ENCODE data around the gene MMEL1.

The MMEL1 gene

DNA sequence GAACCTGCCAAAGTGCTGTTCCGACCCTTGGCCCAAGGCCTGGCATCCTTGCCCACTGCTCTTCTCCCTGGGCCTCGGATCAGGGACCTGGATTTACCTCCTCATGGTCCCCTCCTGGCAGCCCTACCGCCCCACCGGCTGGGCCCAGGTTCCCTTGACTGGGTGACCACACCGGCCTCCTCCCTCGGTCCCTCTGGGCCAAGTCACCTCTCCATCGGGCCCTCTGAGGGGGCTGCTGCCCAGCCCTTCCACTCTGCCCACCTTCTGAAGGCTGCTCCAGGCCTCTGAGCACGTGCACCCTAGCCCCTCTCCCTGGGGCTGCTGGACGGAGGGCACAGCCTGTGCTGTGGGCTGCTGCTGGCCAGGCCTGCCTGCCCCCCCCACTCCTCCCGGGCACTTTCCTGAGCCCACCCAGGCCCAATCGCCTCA, 9.3 kb upstream of the MMEL1 start:
- no peak for DNase-seq

DNA sequence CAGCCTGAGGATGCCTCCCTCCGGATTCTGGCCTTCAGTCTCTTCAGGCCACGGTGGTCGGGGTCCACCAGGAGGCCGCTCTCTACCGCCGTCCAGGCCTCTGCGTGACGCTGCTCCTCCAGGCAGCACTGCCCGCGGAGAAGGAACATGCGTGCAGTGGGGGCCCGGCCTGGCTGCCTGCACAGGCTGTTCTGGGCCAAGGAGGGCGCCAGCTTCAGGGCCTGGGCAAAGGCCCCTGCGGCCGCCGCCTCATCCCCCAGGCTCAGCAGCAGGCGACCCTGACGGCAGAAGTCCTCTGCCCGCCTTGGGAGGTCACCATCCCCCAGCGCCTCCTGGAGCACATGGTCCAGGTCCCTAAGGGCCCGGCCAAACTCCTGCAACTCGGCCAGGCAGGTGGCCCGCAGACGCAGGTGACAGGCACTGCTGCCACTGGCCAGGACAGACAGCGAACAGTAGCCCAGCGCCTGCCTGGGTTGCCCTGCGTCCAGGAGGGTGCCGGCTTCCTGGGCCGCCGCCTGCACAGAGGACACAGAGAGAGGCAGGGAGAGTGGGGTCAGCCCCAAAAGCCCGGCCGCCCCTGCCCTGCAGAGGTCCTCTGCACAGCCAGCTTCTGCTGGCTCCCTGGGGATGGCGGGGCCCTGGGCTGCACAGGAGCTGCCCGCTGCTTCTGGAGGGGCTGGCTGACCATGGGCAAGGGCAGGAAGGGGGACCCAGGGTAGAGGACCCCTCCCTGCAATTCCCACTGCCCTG, 8.7 kb upstream of the MMEL1 start:
- DNase-seq, result no peak

GRCh38 chr1:2640626-2641025, 7.8 kb upstream of the MMEL1 start:
- no peak for DNase-seq

DNA sequence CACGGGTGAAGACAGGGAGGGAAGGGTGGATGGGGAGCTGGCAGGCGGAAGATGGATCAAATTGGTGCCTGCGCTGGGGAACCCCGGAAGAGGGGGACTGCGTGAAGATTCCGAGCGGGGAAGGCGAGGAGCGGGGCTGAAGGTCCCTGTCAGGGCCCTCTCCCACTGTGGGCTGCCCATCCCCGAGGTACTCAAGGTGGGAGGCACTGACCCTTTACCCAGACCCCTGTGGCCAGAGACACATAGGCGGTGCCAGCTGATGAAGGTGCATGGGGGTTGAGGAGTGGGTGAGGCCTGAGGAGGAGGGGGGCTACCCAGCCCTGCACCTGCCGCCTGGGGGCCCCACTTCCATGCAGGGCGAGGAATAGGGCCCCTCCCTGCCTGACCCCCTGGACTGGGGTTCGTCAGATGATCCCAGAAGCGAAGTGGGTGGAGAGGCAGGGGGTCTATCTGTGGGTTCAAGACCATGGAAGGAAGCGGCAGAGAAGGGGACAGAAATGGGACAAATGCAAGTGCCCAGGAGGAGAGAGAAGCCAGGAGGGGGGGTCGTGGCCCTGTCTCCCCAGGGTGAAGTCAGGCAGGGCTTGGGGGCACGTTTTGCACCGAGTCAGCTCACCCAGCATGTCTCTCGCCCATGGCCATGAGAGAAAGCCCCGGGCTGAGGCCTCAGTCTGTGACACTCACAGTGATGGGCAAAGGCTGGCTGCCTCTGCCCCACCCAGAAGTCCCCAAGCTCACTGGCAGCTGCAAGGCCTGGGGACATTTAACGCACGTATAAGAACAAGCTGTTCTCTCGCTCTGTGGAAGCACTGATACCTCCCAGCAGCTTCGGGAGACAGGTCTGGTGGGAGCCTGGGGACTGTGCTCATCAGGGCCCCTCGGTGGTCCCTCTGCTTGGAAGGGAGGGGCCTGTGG, 7.0 kb upstream of the MMEL1 start:
- no peak for DNase-seq

DNA sequence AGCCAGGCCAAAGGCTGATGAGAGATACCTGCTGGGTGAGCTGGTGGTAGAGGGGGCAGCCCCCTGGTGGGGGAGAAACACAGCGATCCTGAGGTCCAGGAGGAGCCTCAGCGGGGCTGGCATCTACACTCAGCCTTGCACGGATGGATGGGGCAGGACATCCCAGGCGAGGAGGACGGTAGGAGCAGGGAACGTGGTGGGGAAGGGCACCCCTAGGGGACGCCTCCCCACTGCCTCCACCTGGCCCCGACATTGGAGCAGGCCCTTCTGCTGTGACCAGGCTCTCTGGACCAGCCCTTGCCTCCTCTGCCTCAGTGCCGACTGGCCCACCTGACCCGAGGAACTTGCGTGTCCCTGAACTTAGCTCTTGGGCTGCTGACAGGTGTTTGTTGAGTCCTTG, 6.4 kb upstream of the MMEL1 start:
- DNase-seq, result no peak

DNA sequence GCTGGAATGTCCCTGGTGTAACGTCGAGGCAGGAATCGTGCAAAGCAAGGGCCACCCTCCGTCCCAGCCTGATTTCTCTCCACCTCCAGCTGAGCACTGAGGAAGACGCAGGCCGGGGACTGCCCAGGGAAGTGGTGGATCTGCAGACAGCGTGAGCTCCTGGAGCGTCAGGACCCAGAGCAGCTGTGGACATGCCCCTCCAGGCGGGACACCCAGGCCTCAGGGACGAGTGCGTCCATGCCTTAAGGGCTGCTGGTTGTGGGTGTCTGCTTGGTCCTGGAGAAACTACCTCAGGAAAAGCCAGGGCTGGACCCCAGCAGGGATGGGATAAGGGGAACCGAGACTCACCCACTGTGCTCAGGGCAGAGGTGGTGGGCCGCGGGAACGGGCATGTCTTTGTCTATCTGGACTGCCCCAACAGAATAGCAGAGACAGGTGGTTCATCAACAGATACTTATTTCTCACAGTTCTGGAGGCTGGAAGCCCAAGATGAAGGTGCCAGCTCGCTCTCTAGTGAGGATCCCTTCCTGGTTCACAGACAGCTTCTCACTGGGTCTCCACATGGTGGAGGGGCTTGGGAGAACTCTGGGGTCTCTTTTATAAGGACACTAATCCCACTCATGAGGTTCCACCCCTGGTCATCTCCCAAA, 5.8 kb upstream of the MMEL1 start:
- DNase-seq, result no peak

GRCh38 chr1:2637442-2638145, 4.8 kb upstream of the MMEL1 start:
- DNase-seq, result no peak

GRCh38 chr1:2636733-2637132, 3.9 kb upstream of the MMEL1 start:
- no peak for DNase-seq

GRCh38 chr1:2635361-2636010, 2.7 kb upstream of the MMEL1 start:
- DNase-seq, result no peak

DNA sequence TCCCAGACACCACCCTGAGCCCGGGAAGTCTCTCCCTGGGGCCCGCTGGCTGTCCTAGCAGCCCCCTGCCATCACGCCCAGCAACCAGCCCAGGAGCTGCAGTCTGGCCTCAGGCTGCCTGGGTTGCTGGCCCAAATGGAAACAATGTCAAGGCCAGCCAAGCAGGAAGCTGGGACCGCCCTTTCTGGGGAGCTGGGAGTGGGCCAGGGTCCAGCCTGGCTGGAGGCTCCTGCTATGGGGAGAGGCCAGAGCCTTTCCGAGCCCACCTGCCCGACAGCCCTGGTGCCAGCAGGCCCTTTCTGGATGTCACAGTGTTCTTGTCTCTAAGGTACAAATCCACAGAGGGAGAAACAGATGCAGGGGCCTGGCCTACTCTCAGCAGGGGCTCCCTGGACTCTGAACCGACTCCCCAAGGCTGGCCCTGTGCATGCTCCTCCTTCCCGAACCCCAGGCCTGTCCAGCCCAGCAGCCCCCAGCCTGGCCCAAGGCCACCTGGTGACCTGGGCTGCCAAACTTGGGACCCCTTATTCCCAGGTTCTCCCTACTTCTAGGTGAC, 1.2 kb upstream of the MMEL1 start:
- DNase-seq, result no peak

GRCh38 chr1:2633366-2633935, 635 bp upstream of the MMEL1 start:
- DNase-seq, result no peak

DNA sequence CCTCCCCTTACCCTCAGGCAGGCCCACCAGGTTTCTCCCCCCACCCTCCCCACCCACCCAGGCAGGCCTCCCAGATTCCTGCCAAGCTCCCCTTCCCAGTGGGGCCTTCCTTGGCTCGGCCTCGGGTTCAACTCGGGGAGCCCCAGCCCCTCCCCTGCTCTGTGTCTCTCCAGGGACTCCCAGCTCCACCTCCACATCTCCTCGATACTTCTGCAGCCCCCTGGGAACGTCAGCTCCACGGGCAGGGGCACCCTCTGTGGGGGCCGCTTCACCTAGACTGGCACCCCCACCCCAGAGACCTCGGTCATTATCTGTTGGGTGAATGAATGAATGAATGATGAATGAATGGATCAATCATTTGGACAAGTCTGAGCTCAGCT, 775 bp downstream of the MMEL1 start:
- no peak for DNase-seq

DNA sequence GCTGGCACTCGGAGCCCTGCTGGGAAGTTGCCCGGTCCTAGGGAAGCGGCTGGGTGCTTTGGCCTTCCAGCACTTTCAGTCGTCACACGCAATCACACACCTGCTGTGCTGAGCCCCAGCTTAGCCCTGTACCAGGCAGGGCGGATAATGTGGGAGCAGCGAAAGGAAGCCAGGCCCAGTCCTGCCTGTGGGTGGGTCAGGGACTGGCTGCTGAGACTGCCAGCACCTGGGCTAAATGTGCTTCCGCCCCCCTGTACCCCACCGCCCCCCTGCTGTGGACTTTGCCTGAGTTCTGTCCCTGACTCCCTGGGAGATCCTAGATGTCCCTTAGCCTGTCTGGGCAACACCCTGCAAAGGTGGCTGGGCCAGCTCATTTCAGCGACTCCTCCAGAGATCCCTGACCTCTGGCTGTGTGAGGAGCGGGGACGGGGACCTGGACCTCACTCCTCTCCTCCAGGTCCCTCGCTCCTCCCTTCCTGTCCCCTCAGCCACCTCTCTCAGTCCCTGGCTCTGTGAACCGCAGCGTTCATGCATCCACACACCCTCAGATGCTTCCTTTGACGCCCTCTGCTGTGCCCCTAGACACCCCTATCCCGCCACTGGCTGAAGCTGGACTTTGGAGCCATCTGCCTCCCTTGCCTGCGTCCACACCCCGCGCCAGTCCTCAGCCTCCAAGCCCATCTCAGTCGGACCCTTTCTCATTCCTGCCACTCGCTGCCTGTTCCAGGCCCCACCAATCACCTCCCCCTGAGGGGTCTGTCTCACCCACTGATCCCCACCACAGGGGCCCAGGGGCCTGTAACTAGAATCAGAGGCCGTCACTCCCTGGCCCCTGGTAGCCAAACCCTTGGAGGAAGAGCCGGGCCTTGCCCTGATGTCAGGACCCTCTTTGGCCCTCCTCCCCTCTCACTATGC, 1.4 kb downstream of the MMEL1 start:
- DNase-seq, result no peak

DNA sequence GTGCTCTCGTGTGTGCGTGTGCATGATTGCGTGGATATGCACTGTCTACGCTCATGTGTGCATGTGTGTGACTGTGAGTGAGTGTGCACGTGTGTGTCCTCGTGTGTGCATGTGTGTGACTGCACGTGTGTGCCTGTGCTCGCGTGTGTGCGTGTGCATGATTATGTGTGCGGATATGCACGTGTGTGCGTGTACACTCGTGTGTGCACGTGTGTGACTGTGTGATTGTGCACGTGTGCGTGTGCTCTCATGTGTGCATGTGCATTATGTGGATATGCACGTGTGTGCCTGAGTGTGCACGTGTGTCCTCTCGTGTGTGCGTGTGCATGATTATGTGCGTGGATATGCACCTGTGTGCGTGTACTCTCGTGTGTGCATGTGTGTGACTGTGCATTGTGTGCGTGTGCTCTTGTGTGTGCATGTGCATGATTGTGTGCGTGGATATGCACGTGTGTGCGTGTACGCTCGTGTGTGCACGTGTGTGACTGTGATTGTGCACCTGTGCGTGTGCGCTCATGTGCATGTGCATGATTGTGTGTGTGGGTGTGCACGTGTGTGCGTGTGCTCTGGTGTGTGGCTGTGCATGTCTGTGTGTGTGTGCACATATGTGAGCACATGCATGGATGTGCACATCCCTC, 2.2 kb downstream of the MMEL1 start:
- DNase-seq, result no peak

DNA sequence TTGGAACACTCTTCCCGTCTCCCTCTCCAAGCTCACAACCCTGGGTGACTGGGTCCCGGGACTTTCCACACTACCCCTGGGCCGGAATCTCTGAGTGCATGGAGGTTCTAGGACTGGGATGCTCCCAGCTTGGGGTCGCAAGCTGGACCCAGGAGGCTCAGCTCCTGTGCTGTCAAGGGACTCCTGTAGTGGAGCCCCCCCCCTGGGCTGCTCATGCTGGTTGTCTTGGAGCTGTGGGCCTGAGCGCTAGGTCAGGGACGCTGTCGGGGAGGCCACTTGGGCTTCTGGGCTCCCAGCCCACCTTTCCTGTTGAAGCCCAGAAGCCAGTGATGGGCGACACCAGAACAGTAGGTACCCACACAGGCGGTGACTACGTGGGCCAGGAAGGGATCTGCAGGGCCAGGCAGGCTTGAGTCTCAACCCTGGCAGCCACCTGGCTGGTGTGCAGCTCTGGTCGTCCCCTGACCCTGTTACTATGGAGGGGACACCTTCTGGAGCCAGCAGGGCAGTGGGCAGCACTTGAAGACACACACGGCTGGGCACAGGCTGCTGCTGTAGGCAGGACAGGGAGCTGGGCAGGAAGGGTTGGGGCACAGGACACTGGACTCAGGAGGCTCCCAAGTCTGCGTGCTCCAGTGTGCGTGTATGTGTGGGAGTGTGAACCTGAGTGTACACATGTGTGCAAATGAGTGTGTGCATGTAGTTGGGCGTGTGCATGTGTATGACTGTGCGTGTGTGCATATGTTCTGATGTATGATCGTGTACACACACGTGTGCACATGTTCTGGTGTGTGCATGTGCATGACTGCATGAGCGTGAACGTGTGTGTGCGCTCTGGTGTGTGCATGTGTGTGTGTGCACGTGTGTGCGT, 3.0 kb downstream of the MMEL1 start:
- no peak for DNase-seq

DNA sequence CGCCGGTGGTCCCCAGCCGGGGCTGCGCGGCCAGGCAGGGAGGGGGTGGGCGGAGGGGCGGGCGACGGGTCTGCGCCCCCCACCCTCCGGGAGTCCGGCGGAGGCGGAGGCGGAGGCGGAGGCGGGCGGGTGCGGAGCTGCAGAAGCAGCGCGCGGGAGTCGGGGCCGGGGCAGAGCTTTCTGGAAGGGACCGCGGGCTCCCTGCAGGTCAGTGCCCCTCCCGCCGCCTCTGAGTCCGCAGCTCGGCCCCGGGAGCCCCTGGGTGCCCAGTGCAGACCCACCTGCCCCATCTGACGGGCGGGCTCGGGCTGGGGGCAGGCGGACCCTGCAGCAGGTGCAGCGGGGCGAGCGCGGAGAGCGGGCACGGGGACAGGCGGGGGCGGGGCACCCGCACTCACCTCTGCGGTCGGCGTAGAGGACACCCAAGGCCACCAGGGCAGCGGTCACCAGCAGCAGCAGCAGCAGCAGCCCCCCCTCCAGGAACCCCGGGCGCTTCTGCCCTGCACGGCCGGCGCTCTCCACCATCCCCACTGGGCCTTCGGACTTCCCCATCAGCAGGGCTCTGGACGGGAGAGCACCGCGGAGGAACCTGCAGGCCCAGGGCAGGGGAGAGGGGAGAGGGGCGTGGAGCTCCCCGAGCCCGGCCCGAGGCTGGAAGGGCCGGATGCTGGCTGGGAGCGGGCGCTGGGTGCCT, 3.7 kb downstream of the MMEL1 start:
- DNase-seq, result no peak

DNA sequence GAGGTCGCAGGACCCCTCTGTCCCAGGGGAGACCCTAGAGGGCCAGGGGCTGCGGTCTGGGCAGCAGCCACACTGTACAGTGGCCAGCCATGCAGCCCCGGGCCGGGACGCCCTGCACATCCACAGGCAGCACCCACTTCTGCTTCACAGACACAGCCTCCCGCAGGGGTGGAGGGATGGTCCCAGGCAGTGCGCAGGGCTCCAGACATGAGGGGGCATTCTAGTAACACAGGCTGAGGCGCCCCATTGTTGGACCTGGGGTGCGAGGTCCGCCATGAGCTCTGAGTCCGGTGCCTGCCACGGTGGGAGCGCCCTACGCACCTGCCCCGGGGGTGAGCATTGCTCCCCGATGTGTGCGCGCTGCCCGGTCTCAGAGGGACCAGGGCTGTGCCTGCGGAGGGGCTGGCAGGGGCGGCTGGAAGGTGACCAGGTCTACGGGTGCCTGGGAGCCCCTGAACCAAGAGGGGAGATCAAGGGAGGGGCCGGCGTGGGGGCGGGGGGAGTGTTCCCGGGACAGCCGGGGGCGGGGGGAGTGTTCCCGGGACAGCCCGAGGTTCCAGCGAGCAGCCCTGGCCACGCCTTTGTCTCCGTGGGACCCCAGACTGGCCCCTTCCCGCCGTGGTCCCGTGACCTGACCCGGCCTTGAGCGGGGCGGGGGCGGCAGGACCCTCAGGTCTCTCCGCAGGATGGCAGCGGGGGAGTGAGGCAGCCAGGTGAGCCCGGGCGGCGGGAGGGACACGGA, 4.5 kb downstream of the MMEL1 start:
- no peak for DNase-seq

DNA sequence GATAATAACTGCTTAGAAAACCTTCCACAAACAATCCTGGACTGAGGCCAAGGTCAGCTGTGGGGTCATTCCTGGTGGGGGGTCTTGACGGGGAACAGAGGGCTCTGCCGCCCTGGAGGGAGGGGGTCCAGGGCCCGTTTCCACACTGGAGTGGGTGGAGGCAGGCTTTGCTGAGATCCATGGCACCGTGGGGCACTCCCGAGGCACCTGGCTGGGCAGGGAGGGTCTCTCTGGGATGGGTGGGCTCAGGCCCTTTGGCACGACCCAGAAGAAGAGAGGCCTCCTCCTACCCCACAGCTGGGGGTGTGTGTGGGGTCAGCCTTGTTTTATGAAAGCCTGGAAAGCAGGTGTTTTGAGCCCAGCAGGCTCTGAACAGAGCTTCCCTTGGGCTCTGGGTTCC, 5.1 kb downstream of the MMEL1 start:
- no peak for DNase-seq
